Trophoblast cell (in vitro differentiated cells and primary cell): ENCODE results near the gene POU6F2.

Experiments used
- DNase-seq, 2 donors: peaks; one replicate each; pipeline ENCODE4 v3.0.0-alpha.2; 2016
- H2AFZ ChIP-seq: 2 replicates; pipeline ENCODE4 v1.6.1; 2013; ENCODE audit warnings: low read length, moderate library complexity, mild to moderate bottlenecking; ENCODE audit not compliant: insufficient read depth, poor library complexity
- H2AK5ac ChIP-seq: 2 replicates; pipeline ENCODE4 v1.6.1; 2013; ENCODE audit warnings: mild to moderate bottlenecking, low read length
- H2BK120ac ChIP-seq: 2 replicates; pipeline ENCODE4 v1.6.1; 2013; ENCODE audit warnings: low read length, mild to moderate bottlenecking, moderate library complexity; ENCODE audit not compliant: insufficient read depth, poor library complexity
- H2BK12ac ChIP-seq: 2 replicates; pipeline ENCODE4 v1.6.1; 2013; ENCODE audit warnings: mild to moderate bottlenecking, low read length, moderate library complexity
- H2BK5ac ChIP-seq: 2 replicates; pipeline ENCODE4 v1.6.1; 2013; ENCODE audit warnings: low read length, low read depth, moderate library complexity, mild to moderate bottlenecking; ENCODE audit not compliant: poor library complexity
- H3K14ac ChIP-seq: 2 replicates; pipeline ENCODE4 v1.6.1; 2013; ENCODE audit warnings: mild to moderate bottlenecking, low read length
- H3K18ac ChIP-seq: 2 replicates; pipeline ENCODE4 v1.6.1; 2013; ENCODE audit warnings: mild to moderate bottlenecking, low read length
- H3K23ac ChIP-seq: 2 replicates; pipeline ENCODE4 v1.6.1; 2013; ENCODE audit warnings: low read length
- H3K27ac ChIP-seq: 2 replicates; pipeline ENCODE4 v1.5.1; 2013; ENCODE audit warnings: low read depth, mild to moderate bottlenecking, inconsistent platforms, low read length, moderate library complexity
- H3K27me3 ChIP-seq: 2 replicates; pipeline ENCODE4 v1.6.1; 2013; ENCODE audit warnings: inconsistent platforms, mild to moderate bottlenecking, low read length, moderate library complexity; ENCODE audit not compliant: insufficient read depth
- H3K36me3 ChIP-seq, 2 experiments: 1 replicate in 1 of 2; 2 replicates in 1 of 2; pipeline ENCODE4 v1.6.1; 2013; ENCODE audit warnings: low read length in 2 of 2, mild to moderate bottlenecking in 2 of 2, moderate library complexity in 1 of 2; ENCODE audit not compliant: insufficient read depth in 2 of 2, control insufficient read depth in 1 of 2
- H3K4ac ChIP-seq: 2 replicates; pipeline ENCODE4 v1.6.1; 2013; ENCODE audit warnings: low read depth, mild to moderate bottlenecking, low read length, moderate library complexity
- H3K4me1 ChIP-seq, 2 experiments: 1 replicate in 1 of 2; 2 replicates in 1 of 2; pipeline ENCODE4 v1.6.1; 2013; ENCODE audit warnings: low read length in 2 of 2, mild to moderate bottlenecking in 2 of 2, moderate library complexity in 1 of 2; ENCODE audit not compliant: insufficient read depth in 2 of 2, control insufficient read depth in 1 of 2
- H3K4me2 ChIP-seq: 2 replicates; pipeline ENCODE4 v1.6.1; 2013; ENCODE audit warnings: inconsistent platforms, mild to moderate bottlenecking, low read length, moderate library complexity
- H3K4me3 ChIP-seq: 2 replicates; pipeline ENCODE4 v1.5.1; 2013; ENCODE audit warnings: mild to moderate bottlenecking, low read depth, low read length, inconsistent platforms
- H3K79me1 ChIP-seq: one replicate; pipeline ENCODE4 v1.6.1; 2013; ENCODE audit warnings: low read length
- H3K79me2 ChIP-seq: 2 replicates; pipeline ENCODE4 v1.6.1; 2013; ENCODE audit warnings: low read length, mild to moderate bottlenecking; ENCODE audit not compliant: control insufficient read depth, insufficient read depth, poor library complexity
- H3K9ac ChIP-seq: 2 replicates; pipeline ENCODE4 v1.6.1; 2013; ENCODE audit warnings: mild to moderate bottlenecking, low read length
- H3K9me3 ChIP-seq: 2 replicates; pipeline ENCODE4 v1.6.1; 2013; ENCODE audit warnings: low read depth, mild to moderate bottlenecking, control low read depth, inconsistent platforms, low read length; ENCODE audit not compliant: insufficient read depth
- H4K12ac ChIP-seq: 2 replicates; pipeline ENCODE4 v1.6.1; 2013; ENCODE audit warnings: low read depth, mild to moderate bottlenecking, low read length, moderate library complexity
- H4K8ac ChIP-seq: 2 replicates; pipeline ENCODE4 v1.6.1; 2013; ENCODE audit warnings: low read depth, mild to moderate bottlenecking, low read length, moderate library complexity
- H4K91ac ChIP-seq: one replicate; pipeline ENCODE4 v1.6.1; 2013; ENCODE audit warnings: low read depth, mild to moderate bottlenecking, low read length, moderate library complexity
- WGBS: extraction: QIAGEN DNeasy Blood & Tissue Kit; methylation state at CpG from one replicate; pipeline ENCODE4 v1.1.7; 2013; ENCODE audit warnings: missing lambda C conversion rate; ENCODE audit not compliant: insufficient read length, insufficient coverage; ENCODE audit errors: extremely low coverage; 5-methylcytosine and 5-hydroxymethylcytosine counted together

Gene POU6F2

DNA sequence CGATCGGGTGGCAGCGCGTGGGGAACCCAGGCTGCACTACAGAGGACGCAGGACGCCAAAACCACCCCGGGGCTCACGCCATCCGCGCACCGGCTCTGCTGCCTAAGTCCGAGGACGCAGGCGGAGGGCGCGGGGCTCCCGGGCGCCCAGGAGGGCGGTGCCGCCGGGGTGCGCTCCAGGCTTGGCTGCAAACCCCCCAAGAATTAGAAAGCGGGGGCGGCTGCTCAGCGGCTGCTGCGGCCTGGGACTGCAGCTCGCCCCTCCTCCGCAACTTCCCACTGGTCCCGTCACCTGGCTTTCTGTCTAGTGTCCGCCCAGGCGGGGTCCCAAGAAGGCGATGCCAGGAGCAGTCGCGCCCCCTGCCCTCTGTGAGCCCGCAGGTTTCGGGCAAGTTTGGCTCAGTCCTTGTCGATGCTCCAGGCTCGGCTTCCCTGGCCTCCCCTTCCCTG is 1.7 kb upstream of the POU6F2 start:
- H2AFZ ChIP-seq, result peak overlapping the region; percentile 47
- H3K27ac ChIP-seq, result no peak overlapping the region
- H3K79me2 ChIP-seq, result no peaks in the 10 kb centered on the region
- no CpG with 5 or more reads among the region's 38 CpGs for WGBS
- no peak overlapping the region for H2BK12ac ChIP-seq
- no peak overlapping the region for H2BK120ac ChIP-seq
- no peak overlapping the region for H3K23ac ChIP-seq
- no peaks in the 10 kb centered on the region for H3K79me1 ChIP-seq
- H3K9me3 ChIP-seq, result no peaks in the 10 kb centered on the region
- peaks cover 0 to 5% of the 10 kb centered on the region in 2 experiments for H3K4me1 ChIP-seq
- peak overlapping the region; percentile 54 for H3K4me2 ChIP-seq
- no peak overlapping the region for H4K12ac ChIP-seq
- H2BK5ac ChIP-seq, result no peak overlapping the region
- peak overlapping the region; percentile 32 for H4K8ac ChIP-seq
- no peak overlapping the region for H3K14ac ChIP-seq
- H3K36me3 ChIP-seq, result no peaks in the 10 kb centered on the region
- DNase-seq, result no peak
- peaks cover 8% of the 10 kb centered on the region for H3K27me3 ChIP-seq
- H3K18ac ChIP-seq, result no peak overlapping the region
- H2AK5ac ChIP-seq, result no peak overlapping the region
- H3K4ac ChIP-seq, result no peak overlapping the region
- H3K4me3 ChIP-seq, result peak overlapping the region; percentile 55
- H4K91ac ChIP-seq, result no peak overlapping the region
- no peak overlapping the region for H3K9ac ChIP-seq

DNA sequence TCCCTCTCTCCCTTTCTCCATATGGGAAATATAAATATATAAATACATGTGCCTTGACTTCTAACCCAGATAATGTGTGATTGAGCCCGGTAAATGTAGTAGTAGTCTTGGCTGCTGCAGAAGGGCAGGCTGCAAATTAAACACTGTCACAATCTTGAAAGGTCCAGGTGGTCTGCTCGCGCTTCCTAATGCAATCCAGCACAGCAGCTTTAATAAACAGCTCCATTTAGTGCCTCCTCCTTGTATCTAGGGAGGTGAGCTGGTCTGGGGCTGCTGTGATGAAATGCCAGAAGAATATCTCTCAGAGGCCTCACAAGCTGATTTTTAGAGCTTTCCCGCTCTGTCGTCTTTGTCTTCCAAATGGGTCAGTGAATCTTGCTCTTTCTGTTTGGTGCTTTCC is 782 bp downstream of the POU6F2 start:
- H2BK5ac ChIP-seq, result no peak overlapping the region
- H3K4me3 ChIP-seq, result no peak overlapping the region
- H3K4me1 ChIP-seq, result peaks cover 0 to 5% of the 10 kb centered on the region in 2 experiments
- H3K27me3 ChIP-seq, result peaks cover 8% of the 10 kb centered on the region
- no CpG with 5 or more reads among the region's 5 CpGs for WGBS
- H4K91ac ChIP-seq, result no peak overlapping the region
- no peak overlapping the region for H2AK5ac ChIP-seq
- no peak overlapping the region for H2AFZ ChIP-seq
- no peaks in the 10 kb centered on the region for H3K79me2 ChIP-seq
- no peak overlapping the region for H2BK120ac ChIP-seq
- H3K18ac ChIP-seq, result no peak overlapping the region
- no peaks in the 10 kb centered on the region for H3K9me3 ChIP-seq
- H3K4ac ChIP-seq, result no peak overlapping the region
- H4K8ac ChIP-seq, result no peak overlapping the region
- H3K4me2 ChIP-seq, result no peak overlapping the region
- H3K36me3 ChIP-seq, result no peaks in the 10 kb centered on the region
- no peak overlapping the region for H3K23ac ChIP-seq
- no peak overlapping the region for H2BK12ac ChIP-seq
- no peak for DNase-seq
- H4K12ac ChIP-seq, result no peak overlapping the region
- H3K14ac ChIP-seq, result no peak overlapping the region
- no peaks in the 10 kb centered on the region for H3K79me1 ChIP-seq
- H3K9ac ChIP-seq, result no peak overlapping the region
- H3K27ac ChIP-seq, result no peak overlapping the region

- Histone ChIP-seq H3K27me3 (no peaks in the 10 kb centered on the region), H3K4me2 (no peak overlapping the region), H3K36me3 (no peaks in the 10 kb centered on the region), H3K18ac (no peak overlapping the region), H4K91ac (no peak overlapping the region), H3K9me3 (no peaks in the 10 kb centered on the region), H2BK120ac (no peak overlapping the region), H4K8ac (no peak overlapping the region), H2AFZ (no peak overlapping the region), H2BK5ac (no peak overlapping the region), H3K23ac (no peak overlapping the region), H3K27ac (no peak overlapping the region), H3K79me1 (no peaks in the 10 kb centered on the region), H3K14ac (no peak overlapping the region), H4K12ac (no peak overlapping the region), H3K4me3 (no peak overlapping the region), H3K4ac (no peak overlapping the region), H3K9ac (no peak overlapping the region), H2AK5ac (no peak overlapping the region), H3K79me2 (no peaks in the 10 kb centered on the region), H2BK12ac (no peak overlapping the region), H3K4me1 (no peaks in the 10 kb centered on the region)
- no peak for DNase-seq
- WGBS, result no CpG with 5 or more reads among the region's 4 CpGs
These were observed 14.5 kb downstream of the POU6F2 start for GRCh38 chr7:38992203-38992602.

GRCh38 chr7:39001595-39001994 is 23.9 kb downstream of the POU6F2 start:
- Histone ChIP-seq H3K36me3 (no peaks in the 10 kb centered on the region), H2AK5ac (no peak overlapping the region), H2BK12ac (no peak overlapping the region), H3K18ac (no peak overlapping the region), H3K23ac (peak overlapping the region; percentile 93), H3K9ac (no peak overlapping the region), H3K14ac (no peak overlapping the region), H3K79me2 (no peaks in the 10 kb centered on the region), H3K4ac (no peak overlapping the region), H2BK5ac (no peak overlapping the region), H4K91ac (no peak overlapping the region), H4K8ac (no peak overlapping the region), H3K4me3 (peak overlapping the region; percentile 36), H3K27me3 (no peaks in the 10 kb centered on the region), H3K79me1 (no peaks in the 10 kb centered on the region), H2AFZ (no peak overlapping the region), H3K4me2 (no peak overlapping the region), H2BK120ac (no peak overlapping the region), H3K4me1 (no peaks in the 10 kb centered on the region), H3K27ac (no peak overlapping the region), H4K12ac (no peak overlapping the region), H3K9me3 (no peaks in the 10 kb centered on the region)
- DNase-seq, result no peak
- WGBS, result no CpG with 5 or more reads among the region's 1 CpG
